Upper lobe of left lung (tissue), 4 donors: ENCODE results near the gene PWP1.

ENCODE experiments used
- EP300 ChIP-seq, 4 donors: sonication (generic); formaldehyde crosslinking; IDR thresholded peaks; one replicate each; pipeline ENCODE4 v1.5.1; 2017; ENCODE audit warnings: antibody characterized with exemption in 4 of 4, control low read depth in 2 of 4
- POLR2AphosphoS5 ChIP-seq, 2 donors: sonication (generic); formaldehyde crosslinking; IDR thresholded peaks; one replicate each; pipeline ENCODE4 v1.5.1; 2017; ENCODE audit warnings: antibody characterized with exemption in 2 of 2
- TF ChIP-seq, protein P1 (sequence below), 6 experiments: fragments of 450-650 bp in 4 of 6; fragments of 200-600 bp in 2 of 6; sonication (generic) in 2 of 6; IDR thresholded peaks; one replicate each; pipeline ENCODE4 v1.5.1; 2016 to 2019; ENCODE audit warnings: antibody characterized with exemption in 6 of 6

DNA sequence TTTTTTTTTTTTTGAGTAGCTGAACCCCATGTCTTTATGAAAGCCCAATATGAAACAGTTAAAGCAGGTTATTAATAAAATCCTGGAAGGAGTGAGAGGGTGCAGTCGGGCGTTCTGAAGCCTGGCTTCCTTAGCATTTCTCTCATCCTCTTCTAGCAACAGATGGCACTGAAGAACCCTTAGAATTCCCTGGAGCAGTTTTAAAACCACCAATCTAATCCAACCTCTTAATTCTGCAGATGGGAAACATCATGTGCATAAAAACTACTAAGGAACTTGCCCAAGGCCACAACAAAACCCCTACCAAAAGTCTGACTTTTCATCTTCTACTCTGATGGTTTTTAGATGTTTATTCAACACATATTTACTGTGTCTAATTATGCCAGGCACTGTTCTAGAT, 50.2 kb downstream of the PWP1 start:
- TF ChIP-seq, protein P1, sequence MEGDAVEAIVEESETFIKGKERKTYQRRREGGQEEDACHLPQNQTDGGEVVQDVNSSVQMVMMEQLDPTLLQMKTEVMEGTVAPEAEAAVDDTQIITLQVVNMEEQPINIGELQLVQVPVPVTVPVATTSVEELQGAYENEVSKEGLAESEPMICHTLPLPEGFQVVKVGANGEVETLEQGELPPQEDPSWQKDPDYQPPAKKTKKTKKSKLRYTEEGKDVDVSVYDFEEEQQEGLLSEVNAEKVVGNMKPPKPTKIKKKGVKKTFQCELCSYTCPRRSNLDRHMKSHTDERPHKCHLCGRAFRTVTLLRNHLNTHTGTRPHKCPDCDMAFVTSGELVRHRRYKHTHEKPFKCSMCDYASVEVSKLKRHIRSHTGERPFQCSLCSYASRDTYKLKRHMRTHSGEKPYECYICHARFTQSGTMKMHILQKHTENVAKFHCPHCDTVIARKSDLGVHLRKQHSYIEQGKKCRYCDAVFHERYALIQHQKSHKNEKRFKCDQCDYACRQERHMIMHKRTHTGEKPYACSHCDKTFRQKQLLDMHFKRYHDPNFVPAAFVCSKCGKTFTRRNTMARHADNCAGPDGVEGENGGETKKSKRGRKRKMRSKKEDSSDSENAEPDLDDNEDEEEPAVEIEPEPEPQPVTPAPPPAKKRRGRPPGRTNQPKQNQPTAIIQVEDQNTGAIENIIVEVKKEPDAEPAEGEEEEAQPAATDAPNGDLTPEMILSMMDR (IDR thresholded peaks at IDR 0.05) = no peak
- TF ChIP-seq EP300 (IDR thresholded peaks at IDR 0.05) (no peak), POLR2AphosphoS5 (IDR thresholded peaks at IDR 0.05) (no peak)
